Prostate gland (tissue), 2 donors: Measurements from ENCODE around the gene SMTN. TPM values are rescaled to one million over a fixed set of nuclear protein-coding genes. Genes with fewer than 3 reads are reported as not detected.
A peak's percentile ranks its signal among the peaks of the same experiment; 100 is the strongest.
"Not testable (repeated sequence)": the region's sequence is repeated elsewhere in the genome, so short reads cannot be mapped to it uniquely, and the experiment has no call there.

Experiments used
- DNase-seq: peaks from one replicate; pipeline ENCODE4 v3.0.0-alpha.2; 2019; ENCODE audit warnings: low spot score
- H3K27ac ChIP-seq, 2 donors: fragments of 200-600 bp; sonication (generic); 2 replicates each; pipeline ENCODE4 v1.5.1; 2017 to 2019
- H3K27me3 ChIP-seq: fragments of 200-600 bp; sonication (generic); replicated peaks from 2 replicates; pipeline ENCODE4 v1.5.1; 2019; ENCODE audit not compliant: insufficient read depth
- H3K36me3 ChIP-seq, 2 donors: fragments of 200-600 bp; sonication (generic); 1 replicate in 1 of 2; 2 replicates in 1 of 2; pipeline versions ENCODE4 v1.5.1 to v1.8.1; 2017 to 2019
- H3K4me1 ChIP-seq: fragments of 200-600 bp; sonication (generic); replicated peaks from 2 replicates; pipeline ENCODE4 v1.5.1; 2019
- H3K4me3 ChIP-seq, 2 donors: fragments of 200-600 bp; sonication (generic); 2 replicates each; pipeline ENCODE4 v1.5.1; 2017 to 2019
- H3K9me3 ChIP-seq: fragments of 200-600 bp; sonication (generic); 2 replicates; pipeline ENCODE4 v1.5.1; 2017
- CTCF ChIP-seq, 4 experiments: fragments of 200-600 bp in 2 of 4; fragments of 450-650 bp in 2 of 4; sonication (generic) in 2 of 4; IDR thresholded peaks; 1 replicate in 3 of 4; 2 replicates in 1 of 4; pipeline ENCODE4 v1.5.1; 2016 to 2019; ENCODE audit warnings: antibody characterized with exemption in 4 of 4, mild to moderate bottlenecking in 2 of 4, moderate library complexity in 2 of 4
- POLR2A ChIP-seq: fragments of 450-650 bp; IDR thresholded peaks from one replicate; pipeline ENCODE4 v1.6.1; 2016; ENCODE audit warnings: antibody characterized with exemption, mild to moderate bottlenecking
- POLR2AphosphoS5 ChIP-seq: sonication (generic); formaldehyde crosslinking; IDR thresholded peaks from one replicate; pipeline ENCODE4 v1.6.1; 2017; ENCODE audit warnings: antibody characterized with exemption
- WGBS: methylation state at CpG from one replicate; pipeline ENCODE4 v1.1.5; 2018; 5-methylcytosine and 5-hydroxymethylcytosine counted together
- intact Hi-C: fragments of 100-400 bp; cut with DNase I; formaldehyde crosslinking; loops from one replicate; pipeline ENCODE4 v1.14.2; 2022
- total RNA-seq, 2 donors: library from RNA; depleted of rRNA; stranded (reverse); fragments of >200 nt; gene quantifications; one replicate each; pipeline ENCODE4 v1.1.0, GENCODE V29; 2016

SMTN gene
- total RNA-seq, 2 donors from 2014 or later = 200 to 209 TPM

GRCh38 chr22:31075961-31076360 is 5.2 kb upstream of the SMTN start:
- H3K4me1 ChIP-seq = no peaks in the 10 kb centered on the region
- peak overlapping the region in 1 of 2 donors; percentile 53 for H3K27ac ChIP-seq
- TF ChIP-seq CTCF (IDR thresholded peaks at IDR 0.05) (no peak), POLR2AphosphoS5 (peak; percentile 19), POLR2A (no peak)
- no peaks in the 10 kb centered on the region for H3K9me3 ChIP-seq
- H3K36me3 ChIP-seq = no peaks in the 10 kb centered on the region
- no peak overlapping the region for H3K4me3 ChIP-seq
- no peak for DNase-seq
- no peaks in the 10 kb centered on the region for H3K27me3 ChIP-seq
- WGBS = 44% methylated on average over 14 of the region's 15 CpGs
- intact Hi-C loops = no loop called here

- Histone ChIP-seq H3K27ac (no peak overlapping the region), H3K4me3 (no peak overlapping the region), H3K36me3 (no peaks in the 10 kb centered on the region), H3K9me3 (no peaks in the 10 kb centered on the region), H3K4me1 (peaks cover 9% of the 10 kb centered on the region), H3K27me3 (no peaks in the 10 kb centered on the region)
- DNase-seq = no peak
- no peak for TF ChIP-seq CTCF (IDR thresholded peaks at IDR 0.05)
- TF ChIP-seq POLR2AphosphoS5 = no peak
- TF ChIP-seq POLR2A = no peak
- 79% methylated on average over 6 of the region's 6 CpGs for WGBS
- intact Hi-C loops = no loop called here
These were observed 3.4 kb upstream of the SMTN start for GRCh38 chr22:31077681-31078080.

GRCh38 chr22:31078389-31078788 is 2.7 kb upstream of the SMTN start:
- WGBS = 93% methylated on average over 2 of the region's 2 CpGs
- H3K27ac ChIP-seq, H3K9me3 ChIP-seq, H3K27me3 ChIP-seq, H3K4me3 ChIP-seq, H3K36me3 ChIP-seq, intact Hi-C loops, DNase-seq: not testable (repeated sequence)
- H3K4me1 ChIP-seq = peaks cover 11% of the 10 kb centered on the region

- no peak for DNase-seq
- H3K36me3 ChIP-seq = no peaks in the 10 kb centered on the region
- no peaks in the 10 kb centered on the region for H3K27me3 ChIP-seq
- WGBS = 84% methylated on average over 12 of the region's 12 CpGs
- H3K27ac ChIP-seq = no peak overlapping the region
- no peak overlapping the region for H3K4me3 ChIP-seq
- intact Hi-C loops = no loop called here
- no peaks in the 10 kb centered on the region for H3K9me3 ChIP-seq
- peaks cover 11% of the 10 kb centered on the region for H3K4me1 ChIP-seq
- TF ChIP-seq POLR2AphosphoS5 (no peak), POLR2A (no peak), CTCF (IDR thresholded peaks at IDR 0.05) (no peak)
These were observed 1.9 kb upstream of the SMTN start for GRCh38 chr22:31079095-31079642.

- TF ChIP-seq POLR2AphosphoS5 = no peak
- TF ChIP-seq POLR2A = peak; percentile 7
- peaks cover 11% of the 10 kb centered on the region for H3K4me1 ChIP-seq
These were observed 812 bp upstream of the SMTN start for GRCh38 chr22:31080164-31080847.

More at GRCh38 chr22:31080164-31080847, 812 bp upstream of the SMTN start:
- intact Hi-C loops = loop anchor here (2.0 kb wide), 2 partner anchors 112 to 132 kb away; partner anchors contain the start of genes MORC2 and TUG1
- H3K36me3 ChIP-seq = no peaks in the 10 kb centered on the region
- DNase-seq = no peak
- H3K9me3 ChIP-seq = no peaks in the 10 kb centered on the region
- no peaks in the 10 kb centered on the region for H3K27me3 ChIP-seq
- peak overlapping the region; percentile 90 for H3K27ac ChIP-seq
- H3K4me3 ChIP-seq = peak overlapping the region; percentile 61 to 69
- WGBS = 34% methylated on average over 5 of the region's 5 CpGs
